Fibroblast of lung (primary cell): ENCODE data around the gene SNX33.

ENCODE experiments used
- EZH2 ChIP-seq: IDR thresholded peaks from 2 replicates; pipeline ENCODE4 v1.5.1; 2012; ENCODE audit warnings: low read length, control low read depth, mild to moderate bottlenecking; ENCODE audit errors: missing control alignments
- TF ChIP-seq, protein P1 (sequence below), 2 donors: IDR thresholded peaks in 1 of 2; conservative IDR thresholded peaks in 1 of 2; 1 replicate in 1 of 2; 2 replicates in 1 of 2; pipeline ENCODE4 v1.5.1; 2011 to 2012; ENCODE audit warnings: low read length in 2 of 2, control low read depth in 1 of 2, inconsistent platforms in 1 of 2, low read depth in 1 of 2, mild to moderate bottlenecking in 1 of 2

GRCh38 chr15:75649045-75649761 is 1.5 kb downstream of the SNX33 start:
- TF ChIP-seq, protein P1, sequence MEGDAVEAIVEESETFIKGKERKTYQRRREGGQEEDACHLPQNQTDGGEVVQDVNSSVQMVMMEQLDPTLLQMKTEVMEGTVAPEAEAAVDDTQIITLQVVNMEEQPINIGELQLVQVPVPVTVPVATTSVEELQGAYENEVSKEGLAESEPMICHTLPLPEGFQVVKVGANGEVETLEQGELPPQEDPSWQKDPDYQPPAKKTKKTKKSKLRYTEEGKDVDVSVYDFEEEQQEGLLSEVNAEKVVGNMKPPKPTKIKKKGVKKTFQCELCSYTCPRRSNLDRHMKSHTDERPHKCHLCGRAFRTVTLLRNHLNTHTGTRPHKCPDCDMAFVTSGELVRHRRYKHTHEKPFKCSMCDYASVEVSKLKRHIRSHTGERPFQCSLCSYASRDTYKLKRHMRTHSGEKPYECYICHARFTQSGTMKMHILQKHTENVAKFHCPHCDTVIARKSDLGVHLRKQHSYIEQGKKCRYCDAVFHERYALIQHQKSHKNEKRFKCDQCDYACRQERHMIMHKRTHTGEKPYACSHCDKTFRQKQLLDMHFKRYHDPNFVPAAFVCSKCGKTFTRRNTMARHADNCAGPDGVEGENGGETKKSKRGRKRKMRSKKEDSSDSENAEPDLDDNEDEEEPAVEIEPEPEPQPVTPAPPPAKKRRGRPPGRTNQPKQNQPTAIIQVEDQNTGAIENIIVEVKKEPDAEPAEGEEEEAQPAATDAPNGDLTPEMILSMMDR (conservative IDR thresholded peaks at IDR 0.05 in 1 of 2, IDR thresholded peaks at IDR 0.05 in 1 of 2; ENCODE audit: low read depth in 1 of 2, low read length in 2 of 2): no peak
- no peak for TF ChIP-seq EZH2
